ENCODE measurements around the gene UBXN11. TPM values are rescaled to one million over a fixed set of nuclear protein-coding genes. Genes with fewer than 3 reads are reported as not detected.
"Not testable (repeated sequence)": the region's sequence is repeated elsewhere in the genome, so short reads cannot be mapped to it uniquely, and the experiment has no call there.

UBXN11 gene
- total and polyA plus RNA-seq, 9 donors, result 3.6 to 37.0 (median 26.0) TPM

- Histone ChIP-seq H3K27me3 (no peaks in the 10 kb centered on the region), H3K9me3 (no peaks in the 10 kb centered on the region), H3K27ac (no peak overlapping the region), H3K4me3 (no peak overlapping the region), H3K4me1 (ENCODE audit: insufficient read depth) (no peaks in the 10 kb centered on the region), H3K36me3 (no peaks in the 10 kb centered on the region)
- intact Hi-C loops (cut with DNase I), result no loop called here
- WGBS, 3 donors, result 86 to 91% (median 88%) methylated on average over 16 of the region's 16 CpGs
- TF ChIP-seq, protein P1, sequence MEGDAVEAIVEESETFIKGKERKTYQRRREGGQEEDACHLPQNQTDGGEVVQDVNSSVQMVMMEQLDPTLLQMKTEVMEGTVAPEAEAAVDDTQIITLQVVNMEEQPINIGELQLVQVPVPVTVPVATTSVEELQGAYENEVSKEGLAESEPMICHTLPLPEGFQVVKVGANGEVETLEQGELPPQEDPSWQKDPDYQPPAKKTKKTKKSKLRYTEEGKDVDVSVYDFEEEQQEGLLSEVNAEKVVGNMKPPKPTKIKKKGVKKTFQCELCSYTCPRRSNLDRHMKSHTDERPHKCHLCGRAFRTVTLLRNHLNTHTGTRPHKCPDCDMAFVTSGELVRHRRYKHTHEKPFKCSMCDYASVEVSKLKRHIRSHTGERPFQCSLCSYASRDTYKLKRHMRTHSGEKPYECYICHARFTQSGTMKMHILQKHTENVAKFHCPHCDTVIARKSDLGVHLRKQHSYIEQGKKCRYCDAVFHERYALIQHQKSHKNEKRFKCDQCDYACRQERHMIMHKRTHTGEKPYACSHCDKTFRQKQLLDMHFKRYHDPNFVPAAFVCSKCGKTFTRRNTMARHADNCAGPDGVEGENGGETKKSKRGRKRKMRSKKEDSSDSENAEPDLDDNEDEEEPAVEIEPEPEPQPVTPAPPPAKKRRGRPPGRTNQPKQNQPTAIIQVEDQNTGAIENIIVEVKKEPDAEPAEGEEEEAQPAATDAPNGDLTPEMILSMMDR (IDR thresholded peaks at IDR 0.05), result no peak
- TF ChIP-seq EP300 (IDR thresholded peaks at IDR 0.05), result no peak
- no peak for TF ChIP-seq POLR2A (IDR thresholded peaks at IDR 0.05)
- DNase-seq, result no peak
Measured at GRCh38 chr1:26296340-26297056, 9.9 kb downstream of the UBXN11 start.

GRCh38 chr1:26295194-26296138 is 11.0 kb downstream of the UBXN11 start:
- no peak overlapping the region for H3K4me3 ChIP-seq
- H3K4me1 ChIP-seq (ENCODE audit: insufficient read depth), result no peaks in the 10 kb centered on the region
- TF ChIP-seq, protein P1 (IDR thresholded peaks at IDR 0.05), result no peak
- TF ChIP-seq POLR2A (IDR thresholded peaks at IDR 0.05), result no peak
- TF ChIP-seq EP300 (IDR thresholded peaks at IDR 0.05), result no peak
- H3K9me3 ChIP-seq, result no peaks in the 10 kb centered on the region
- DNase-seq, result no peak
- H3K27me3 ChIP-seq, result no peaks in the 10 kb centered on the region
- WGBS, 3 donors, result 87 to 92% (median 87%) methylated on average over 22 of the region's 22 CpGs
- no peak overlapping the region for H3K27ac ChIP-seq
- H3K36me3 ChIP-seq, result no peaks in the 10 kb centered on the region
- intact Hi-C loops (cut with DNase I), result no loop called here

- Histone ChIP-seq H3K9me3 (no peaks in the 10 kb centered on the region), H3K36me3 (no peaks in the 10 kb centered on the region), H3K4me3 (no peak overlapping the region), H3K4me1 (ENCODE audit: insufficient read depth) (no peaks in the 10 kb centered on the region), H3K27me3 (no peaks in the 10 kb centered on the region), H3K27ac (no peak overlapping the region)
- WGBS, 3 donors, result 81 to 91% (median 81%) methylated on average over 11 of the region's 11 CpGs
- no peak for DNase-seq
- TF ChIP-seq, protein P1 (IDR thresholded peaks at IDR 0.05), result no peak
- TF ChIP-seq EP300 (IDR thresholded peaks at IDR 0.05) (no peak), POLR2A (IDR thresholded peaks at IDR 0.05) (no peak)
- intact Hi-C loops (cut with DNase I), result no loop called here
Measured at GRCh38 chr1:26293911-26294463, 12.4 kb downstream of the UBXN11 start.

DNA sequence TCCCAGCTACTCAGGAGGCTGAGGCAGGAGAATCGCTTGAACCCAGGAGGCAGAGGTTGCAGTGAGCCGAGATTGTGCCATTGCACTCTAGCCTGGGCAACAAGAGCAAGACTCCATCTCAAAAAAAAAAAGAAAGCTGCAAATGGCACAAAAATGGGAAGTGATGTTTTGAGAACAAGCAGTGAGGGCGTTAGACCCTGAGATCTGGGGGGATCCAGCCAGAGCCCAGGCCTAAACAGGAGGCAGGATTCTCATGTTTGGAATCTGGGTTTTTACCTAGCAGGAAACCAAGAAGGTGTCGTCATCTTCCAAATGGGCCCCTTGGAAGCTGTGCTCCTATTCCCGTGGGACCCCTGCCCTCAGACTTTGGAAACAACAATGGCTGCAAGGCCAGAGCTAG is 13.7 kb downstream of the UBXN11 start:
- WGBS, 3 donors, result 91 to 93% (median 91%) methylated on average over 5 of the region's 5 CpGs
- H3K27ac ChIP-seq; DNase-seq; H3K36me3 ChIP-seq; intact Hi-C loops (cut with DNase I); H3K9me3 ChIP-seq; H3K4me1 ChIP-seq (ENCODE audit: insufficient read depth); H3K27me3 ChIP-seq; H3K4me3 ChIP-seq: not testable (repeated sequence)
